Stomach (tissue), 9 donors: Measurements from ENCODE around the gene DTX3. TPM values are rescaled to one million over a fixed set of nuclear protein-coding genes. Genes with fewer than 3 reads are reported as not detected.

Experiments
- DNase-seq, 2 donors: peaks; one replicate each; pipeline versions ENCODE4 v3.0.0 to v3.0.0-alpha.2; 2013 to 2019
- H3K27ac ChIP-seq, 5 donors: fragments of 200-600 bp in 4 of 5; sonication (generic) in 4 of 5; one replicate each; pipeline ENCODE4 v1.5.1; 2013 to 2019; ENCODE audit warnings: mild to moderate bottlenecking in 1 of 5, moderate library complexity in 1 of 5
- H3K27me3 ChIP-seq, 3 donors: fragments of 200-600 bp; sonication (generic); one replicate each; pipeline ENCODE4 v1.5.1; 2017 to 2019; ENCODE audit warnings: mixed run types in 1 of 3
- H3K36me3 ChIP-seq, 4 donors: fragments of 200-600 bp; sonication (generic); 1 replicate in 3 of 4; 2 replicates in 1 of 4; pipeline ENCODE4 v1.5.1; 2016 to 2019
- H3K4me1 ChIP-seq, 4 donors: fragments of 200-600 bp; sonication (generic); one replicate each; pipeline ENCODE4 v1.5.1; 2016 to 2019
- H3K4me3 ChIP-seq, 4 donors: fragments of 200-600 bp; sonication (generic) in 3 of 4; one replicate each; pipeline ENCODE4 v1.5.1; 2016 to 2019; ENCODE audit warnings: mild to moderate bottlenecking in 1 of 4
- H3K9me3 ChIP-seq, 4 donors: fragments of 200-600 bp; sonication (generic); one replicate each; pipeline ENCODE4 v1.5.1; 2016 to 2019
- CTCF ChIP-seq, 7 experiments: fragments of 450-650 bp in 4 of 7; fragments of 200-600 bp in 3 of 7; sonication (generic) in 3 of 7; IDR thresholded peaks; one replicate each; pipeline ENCODE4 v1.5.1; 2016 to 2019; ENCODE audit warnings: antibody characterized with exemption in 7 of 7, control low read depth in 2 of 7, mild to moderate bottlenecking in 1 of 7
- EP300 ChIP-seq: sonication (generic); formaldehyde crosslinking; IDR thresholded peaks from one replicate; pipeline ENCODE4 v1.6.1; 2017; ENCODE audit warnings: antibody characterized with exemption
- POLR2A ChIP-seq, 4 donors: fragments of 450-650 bp; IDR thresholded peaks; one replicate each; pipeline ENCODE4 v1.6.1; 2016; ENCODE audit warnings: antibody characterized with exemption in 4 of 4, control low read depth in 2 of 4, mild to moderate bottlenecking in 1 of 4, moderate library complexity in 1 of 4
- POLR2AphosphoS5 ChIP-seq, 3 donors: sonication (generic); formaldehyde crosslinking; IDR thresholded peaks; one replicate each; pipeline ENCODE4 v1.6.1; 2016; ENCODE audit warnings: antibody characterized with exemption in 3 of 3
- WGBS, 5 donors: extraction: QIAGEN DNeasy Blood & Tissue Kit in 3 of 5; methylation state at CpG; one replicate each; pipeline versions ENCODE4 v1.1.5 to v1.1.7; 2013 to 2018; 5-methylcytosine and 5-hydroxymethylcytosine counted together
- intact Hi-C: fragments of 100-400 bp; cut with DNase I; formaldehyde crosslinking; loops from one replicate; pipeline ENCODE4 v1.15.1; 2023; ENCODE audit warnings: low total_unique reads
- polyA plus RNA-seq, 3 donors: library from polyadenylated mRNA; stranded (reverse); fragments of 200-250 nt; gene quantifications; one replicate each; pipeline ENCODE4 v1.2.3, GENCODE V29; 2013
- total RNA-seq, 5 donors: library from RNA; depleted of rRNA; stranded (reverse); fragments of >200 nt; gene quantifications; one replicate each; pipeline versions ENCODE4 v1.1.0 to v1.2.3, GENCODE V29; 2014 to 2016
- donor health status: healthy with polysubstance abuse.
- donor health status: Bipolar disorder and iron deficiency.
- donor health status: healthy.

DTX3 gene
- total and polyA plus RNA-seq, 8 donors: 5.2 to 49.6 (median 15.9) TPM

DNA sequence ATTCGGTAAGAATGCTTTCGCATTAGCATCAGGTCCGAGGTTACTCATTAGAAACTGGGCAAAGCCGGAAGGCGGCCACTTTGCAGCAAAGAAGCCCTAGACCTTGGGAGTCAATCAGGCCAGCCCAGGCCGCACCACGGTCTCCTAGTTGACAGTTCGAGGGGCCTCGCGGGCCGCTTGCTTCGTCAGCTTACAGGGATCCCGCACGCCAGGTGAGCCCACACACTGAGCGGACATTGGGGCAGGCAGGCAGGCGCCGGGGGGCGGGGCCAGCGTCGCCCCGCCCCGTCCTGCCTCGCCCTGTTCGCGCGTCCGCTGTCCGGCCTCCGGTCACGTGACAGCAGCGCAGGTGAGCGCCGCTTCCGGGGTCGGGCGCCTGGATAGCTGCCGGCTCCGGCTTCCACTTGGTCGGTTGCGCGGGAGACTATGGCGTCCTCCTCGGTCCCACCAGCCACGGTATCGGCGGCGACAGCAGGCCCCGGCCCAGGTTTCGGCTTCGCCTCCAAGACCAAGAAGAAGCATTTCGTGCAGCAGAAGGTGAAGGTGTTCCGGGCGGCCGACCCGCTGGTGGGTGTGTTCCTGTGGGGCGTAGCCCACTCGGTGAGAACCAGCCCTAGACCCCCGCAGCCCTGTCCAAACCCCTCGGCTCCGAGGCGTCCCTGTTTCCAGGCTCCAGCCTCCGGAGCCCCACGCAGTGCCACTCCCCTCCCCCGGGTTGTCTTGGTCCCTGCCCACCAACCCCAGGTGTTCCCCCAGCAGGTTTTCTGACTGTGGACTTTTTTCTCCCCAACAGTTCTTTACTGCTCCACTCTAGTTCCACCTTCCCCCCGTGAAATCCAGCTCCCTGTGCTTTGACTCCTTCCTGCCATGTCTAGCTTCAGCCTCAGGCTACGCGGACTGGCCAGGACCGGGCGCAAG, 13.5 kb upstream of the DTX3 start, which contains the start of gene PIP4K2C:
PIP4K2C (plus strand) TSS at position 329 of the 918 bp plus-strand sequence; CDS start at position 427, 98 bp downstream.
- Histone ChIP-seq H3K4me3 (peak within 1 kb of the TSS; percentile 70 to 88 (median 78)), H3K9me3 (no peaks in the 10 kb centered on the region), H3K36me3 (peaks cover 2 to 24% (median 20%) of the 10 kb centered on the region in 4 donors), H3K27me3 (peaks cover 0 to 4% (median 0%) of the 10 kb centered on the region in 3 donors), H3K4me1 (peaks cover 22 to 31% (median 26%) of the 10 kb centered on the region in 4 donors), H3K27ac (peak within 1 kb of the TSS; percentile 82 to 90 (median 83))
- WGBS, 5 donors: 0 to 2% (median 1%) methylated on average over 40 to 69 of the region's 69 CpGs
- no peak for TF ChIP-seq EP300
- TF ChIP-seq CTCF (IDR thresholded peaks at IDR 0.05): no peak
- peak; percentile 34 to 83 (median 76) for TF ChIP-seq POLR2AphosphoS5 (IDR thresholded peaks at IDR 0.05)
- TF ChIP-seq POLR2A (IDR thresholded peaks at IDR 0.05): peak in 1 of 4 donors; percentile 24
- DNase-seq: peak; percentile 91 to 95
- intact Hi-C loops: no loop called here

DNA sequence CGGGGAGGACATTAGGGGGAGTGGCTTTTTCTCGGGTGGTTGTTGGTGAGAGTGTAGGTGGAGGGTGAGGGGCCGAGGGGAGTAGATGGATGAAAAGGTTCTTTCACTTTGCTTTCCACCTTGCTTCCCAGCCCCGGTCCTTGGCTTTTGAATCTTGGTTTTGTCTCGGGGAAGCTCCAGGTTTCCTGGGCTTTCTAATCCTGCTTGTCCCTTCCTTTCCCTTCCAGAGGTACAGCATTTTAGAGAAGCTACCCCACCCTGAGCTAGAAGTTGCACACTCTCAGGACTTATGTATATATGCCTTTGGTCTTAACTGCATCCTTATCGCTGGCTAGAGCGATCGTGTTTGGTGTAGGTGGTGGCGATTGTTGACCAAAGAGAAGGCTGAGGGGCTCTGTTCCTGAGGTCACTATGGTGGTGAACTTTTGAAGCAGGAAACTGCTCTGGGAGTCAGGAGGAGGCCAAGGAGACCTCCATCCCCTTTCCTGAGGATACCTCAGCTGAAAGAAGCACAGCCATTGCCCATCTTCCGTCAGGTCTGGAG, 12.8 kb upstream of the DTX3 start:
- peak overlapping the region; percentile 82 to 90 (median 83) for H3K27ac ChIP-seq
- H3K4me1 ChIP-seq: peaks cover 22 to 31% (median 26%) of the 10 kb centered on the region in 4 donors
- no peaks in the 10 kb centered on the region for H3K9me3 ChIP-seq
- intact Hi-C loops: no loop called here
- H3K36me3 ChIP-seq: peaks cover 7 to 31% (median 28%) of the 10 kb centered on the region in 4 donors
- H3K27me3 ChIP-seq: peaks cover 0 to 4% (median 0%) of the 10 kb centered on the region in 3 donors
- WGBS, 5 donors: 19 to 42% (median 26%) methylated on average over 10 of the region's 10 CpGs
- DNase-seq: peak; percentile 34 to 63
- H3K4me3 ChIP-seq: peak overlapping the region; percentile 70 to 88 (median 78)
- no peak for TF ChIP-seq POLR2A (IDR thresholded peaks at IDR 0.05)
- no peak for TF ChIP-seq EP300
- no peak for TF ChIP-seq CTCF (IDR thresholded peaks at IDR 0.05)
- TF ChIP-seq POLR2AphosphoS5 (IDR thresholded peaks at IDR 0.05): no peak

- WGBS, 5 donors: 45 to 72% (median 49%) methylated on average over 2 of the region's 2 CpGs
- H3K27ac ChIP-seq: peak overlapping the region in 2 of 5 donors; percentile 82 to 87
- peaks cover 8 to 39% (median 36%) of the 10 kb centered on the region in 4 donors for H3K36me3 ChIP-seq
- peaks cover 0 to 4% (median 0%) of the 10 kb centered on the region in 3 donors for H3K27me3 ChIP-seq
- DNase-seq: peak in 1 of 2 donors; percentile 45
- H3K9me3 ChIP-seq: no peaks in the 10 kb centered on the region
- H3K4me3 ChIP-seq: peak overlapping the region in 2 of 4 donors; percentile 70 to 84
- intact Hi-C loops: no loop called here
- TF ChIP-seq EP300: no peak
- peak in 1 of 3 donors; percentile 34 for TF ChIP-seq POLR2AphosphoS5 (IDR thresholded peaks at IDR 0.05)
- peaks cover 22 to 31% (median 26%) of the 10 kb centered on the region in 4 donors for H3K4me1 ChIP-seq
Observed at GRCh38 chr12:57592551-57593165, 12.0 kb upstream of the DTX3 start.

GRCh38 chr12:57593187-57593586, 11.4 kb upstream of the DTX3 start:
- WGBS, 5 donors: 59 to 88% (median 68%) methylated on average over 4 of the region's 4 CpGs
- Histone ChIP-seq H3K4me1 (peaks cover 22 to 31% (median 26%) of the 10 kb centered on the region in 4 donors), H3K9me3 (no peaks in the 10 kb centered on the region), H3K4me3 (no peak overlapping the region), H3K27ac (peak overlapping the region in 1 of 5 donors; percentile 87), H3K27me3 (no peaks in the 10 kb centered on the region), H3K36me3 (peaks cover 12 to 44% (median 41%) of the 10 kb centered on the region in 4 donors)
- TF ChIP-seq POLR2AphosphoS5 (IDR thresholded peaks at IDR 0.05) (no peak), POLR2A (IDR thresholded peaks at IDR 0.05) (no peak), CTCF (IDR thresholded peaks at IDR 0.05) (no peak), EP300 (no peak)
- no peak for DNase-seq
- intact Hi-C loops: no loop called here
